CD14-positive monocyte (primary cell): ENCODE data around the gene MIPOL1. TPM values are rescaled to one million over a fixed set of nuclear protein-coding genes. Genes with fewer than 3 reads are reported as not detected.
"Not testable (repeated sequence)": the region's sequence is repeated elsewhere in the genome, so short reads cannot be mapped to it uniquely, and the experiment has no call there.

ENCODE experiments used
- DNase-seq, 3 donors: peaks; one replicate each; pipeline ENCODE4 v3.0.0-alpha.2; 2011 to 2022
- H2AFZ ChIP-seq: 2 replicates; pipeline ENCODE4 v1.6.0; 2012; ENCODE audit warnings: mild to moderate bottlenecking, low read depth, low read length, inconsistent platforms; ENCODE audit not compliant: insufficient read depth, poor library complexity, severe bottlenecking
- H3K27ac ChIP-seq, 2 donors: 1 replicate in 1 of 2; 2 replicates in 1 of 2; pipeline ENCODE4 v1.5.1; 2012 to 2013; ENCODE audit warnings: low read length in 2 of 2, control low read depth in 1 of 2, inconsistent platforms in 1 of 2, low read depth in 1 of 2, mild to moderate bottlenecking in 1 of 2
- H3K27me3 ChIP-seq, 2 donors: one replicate each; pipeline versions ENCODE4 v1.6.0 to v1.6.1; 2011 to 2013; ENCODE audit warnings: low read length in 2 of 2; ENCODE audit not compliant: control insufficient read depth in 2 of 2, insufficient read depth in 2 of 2
- H3K36me3 ChIP-seq, 2 donors: replicated peaks in 1 of 2; 1 replicate in 1 of 2; 2 replicates in 1 of 2; pipeline versions ENCODE4 v1.5.1 to v1.6.1; 2012 to 2013; ENCODE audit warnings: low read length in 2 of 2, control low read depth in 1 of 2, inconsistent platforms in 1 of 2, mild to moderate bottlenecking in 1 of 2; ENCODE audit not compliant: insufficient read depth in 2 of 2, control insufficient read depth in 1 of 2
- H3K4me1 ChIP-seq, 2 donors: 1 replicate in 1 of 2; 2 replicates in 1 of 2; pipeline versions ENCODE4 v1.5.1 to v1.6.1; 2012 to 2013; ENCODE audit warnings: low read length in 2 of 2, control low read depth in 1 of 2, inconsistent platforms in 1 of 2, mild to moderate bottlenecking in 1 of 2, moderate library complexity in 1 of 2; ENCODE audit not compliant: insufficient read depth in 2 of 2, control insufficient read depth in 1 of 2
- H3K4me2 ChIP-seq: replicated peaks from 2 replicates; pipeline ENCODE3; 2012; ENCODE audit warnings: low read length, moderate library complexity, mild to moderate bottlenecking; ENCODE audit not compliant: poor library complexity, severe bottlenecking; ENCODE audit errors: extremely low read depth
- H3K4me3 ChIP-seq, 3 experiments: fragments of 200-600 bp in 1 of 3; sonication (generic) in 1 of 3; replicated peaks in 1 of 3; 1 replicate in 2 of 3; 2 replicates in 1 of 3; pipeline ENCODE4 v1.5.1; 2011 to 2013; ENCODE audit warnings: low read length in 3 of 3, mild to moderate bottlenecking in 3 of 3, control low read depth in 2 of 3, low read depth in 2 of 3, inconsistent platforms in 1 of 3, moderate library complexity in 1 of 3
- H3K79me2 ChIP-seq: 2 replicates; pipeline ENCODE4 v1.6.0; 2012; ENCODE audit warnings: mild to moderate bottlenecking, control low read depth, inconsistent platforms, low read length, moderate library complexity; ENCODE audit not compliant: insufficient read depth
- H3K9ac ChIP-seq: 2 replicates; pipeline ENCODE4 v1.6.0; 2017; ENCODE audit warnings: low read length, mild to moderate bottlenecking; ENCODE audit not compliant: insufficient read depth, poor library complexity, severe bottlenecking
- H3K9me3 ChIP-seq, 2 donors: replicated peaks in 1 of 2; 1 replicate in 1 of 2; 2 replicates in 1 of 2; pipeline versions ENCODE4 v1.5.1 to v1.6.1; 2012 to 2013; ENCODE audit warnings: low read length in 2 of 2, control low read depth in 1 of 2; ENCODE audit not compliant: control insufficient read depth in 1 of 2, insufficient read depth in 1 of 2
- H4K20me1 ChIP-seq: 2 replicates; pipeline ENCODE4 v1.6.0; 2012; ENCODE audit warnings: mild to moderate bottlenecking, low read length, control low read depth, moderate library complexity; ENCODE audit not compliant: insufficient read depth
- H3K27ac Mint-ChIP-seq, 7 donors: one replicate each; pipeline ENCODE4 v1.8.0; 2020; ENCODE audit warnings: mild to moderate bottlenecking in 7 of 7, mixed read lengths in 7 of 7, moderate library complexity in 6 of 7, inconsistent platforms in 2 of 7
- H3K27me3 Mint-ChIP-seq, 3 donors: one replicate each; pipeline ENCODE4 v1.8.0; 2021 to 2022; ENCODE audit warnings: low read depth in 3 of 3, mild to moderate bottlenecking in 3 of 3, mixed read lengths in 3 of 3, moderate library complexity in 3 of 3, inconsistent platforms in 1 of 3
- H3K36me3 Mint-ChIP-seq, 2 donors: one replicate each; pipeline ENCODE4 v1.8.0; 2020; ENCODE audit warnings: mixed read lengths in 2 of 2, inconsistent platforms in 1 of 2, mild to moderate bottlenecking in 1 of 2
- H3K4me1 Mint-ChIP-seq: one replicate; pipeline ENCODE4 v1.8.0; 2020; ENCODE audit warnings: mild to moderate bottlenecking, mixed read lengths
- H3K4me3 Mint-ChIP-seq, 2 donors: one replicate each; pipeline ENCODE4 v1.8.0; 2020; ENCODE audit warnings: mild to moderate bottlenecking in 2 of 2, mixed read lengths in 2 of 2, moderate library complexity in 1 of 2
- H3K9me3 Mint-ChIP-seq, 7 donors: one replicate each; pipeline ENCODE4 v1.8.0; 2020 to 2022; ENCODE audit warnings: mixed read lengths in 7 of 7, mild to moderate bottlenecking in 6 of 7, moderate library complexity in 6 of 7, inconsistent platforms in 2 of 7
- WGBS: methylation state at CpG from one replicate; pipeline ENCODE4 v1.1.5; 2013; ENCODE audit warnings: missing lambda C conversion rate; ENCODE audit not compliant: insufficient coverage; 5-methylcytosine and 5-hydroxymethylcytosine counted together
- intact Hi-C, 2 donors: fragments of 100-400 bp; cut with micrococcal nuclease; formaldehyde crosslinking; loops; one replicate each; pipeline versions ENCODE4 v1.15.0 to v1.15.1; 2023
- polyA plus RNA-seq, 3 donors: library from polyadenylated mRNA; depleted of rRNA in 1 of 3; unstranded in 2 of 3; stranded (reverse) in 1 of 3; fragments of 300-500 nt in 2 of 3; fragments of >200 nt in 1 of 3; fragmentation: Illumina TruSeq in 2 of 3; gene quantifications; 1 replicate in 2 of 3; 2 replicates in 1 of 3; pipeline ENCODE4 v1.2.3, GENCODE V29; 2012 to 2021
- TF ChIP-seq, protein P1 (sequence below): fragments of 200-600 bp; IDR thresholded peaks from one replicate; pipeline ENCODE4 v1.8.0; 2022; ENCODE audit warnings: antibody characterized with exemption, mild to moderate bottlenecking

MIPOL1 gene
- polyA plus RNA-seq, 3 donors, result not detected

DNA sequence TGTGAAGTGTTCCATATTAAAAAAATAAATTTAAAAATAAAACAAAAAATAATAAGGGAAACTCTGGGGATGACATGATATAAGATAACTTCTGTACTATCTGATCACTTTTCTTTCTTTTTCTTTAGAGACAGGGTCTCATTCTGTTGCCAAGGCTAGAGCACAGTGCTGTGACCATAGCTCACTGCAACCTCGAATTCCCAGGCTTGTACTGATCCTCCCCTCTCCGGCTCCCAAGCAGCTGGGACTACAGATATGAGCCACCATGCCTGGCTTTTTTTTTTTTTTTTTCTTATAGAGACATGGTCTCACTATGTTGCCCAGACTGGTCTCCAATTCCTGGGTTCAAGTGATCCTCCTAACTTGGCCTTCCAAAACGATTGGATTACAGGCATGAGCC, 10.4 kb upstream of the MIPOL1 start:
- Histone ChIP-seq H3K9me3 (no peaks in the 10 kb centered on the region), H3K4me2 (no peak overlapping the region), H3K4me1 (no peaks in the 10 kb centered on the region), H3K9ac (no peak overlapping the region), H3K27me3 (no peaks in the 10 kb centered on the region), H3K36me3 (no peaks in the 10 kb centered on the region), H4K20me1 (no peaks in the 10 kb centered on the region), H2AFZ (no peak overlapping the region), H3K79me2 (no peaks in the 10 kb centered on the region), H3K27ac (no peak overlapping the region), H3K4me3 (no peak overlapping the region)
- TF ChIP-seq, protein P1, sequence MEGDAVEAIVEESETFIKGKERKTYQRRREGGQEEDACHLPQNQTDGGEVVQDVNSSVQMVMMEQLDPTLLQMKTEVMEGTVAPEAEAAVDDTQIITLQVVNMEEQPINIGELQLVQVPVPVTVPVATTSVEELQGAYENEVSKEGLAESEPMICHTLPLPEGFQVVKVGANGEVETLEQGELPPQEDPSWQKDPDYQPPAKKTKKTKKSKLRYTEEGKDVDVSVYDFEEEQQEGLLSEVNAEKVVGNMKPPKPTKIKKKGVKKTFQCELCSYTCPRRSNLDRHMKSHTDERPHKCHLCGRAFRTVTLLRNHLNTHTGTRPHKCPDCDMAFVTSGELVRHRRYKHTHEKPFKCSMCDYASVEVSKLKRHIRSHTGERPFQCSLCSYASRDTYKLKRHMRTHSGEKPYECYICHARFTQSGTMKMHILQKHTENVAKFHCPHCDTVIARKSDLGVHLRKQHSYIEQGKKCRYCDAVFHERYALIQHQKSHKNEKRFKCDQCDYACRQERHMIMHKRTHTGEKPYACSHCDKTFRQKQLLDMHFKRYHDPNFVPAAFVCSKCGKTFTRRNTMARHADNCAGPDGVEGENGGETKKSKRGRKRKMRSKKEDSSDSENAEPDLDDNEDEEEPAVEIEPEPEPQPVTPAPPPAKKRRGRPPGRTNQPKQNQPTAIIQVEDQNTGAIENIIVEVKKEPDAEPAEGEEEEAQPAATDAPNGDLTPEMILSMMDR, result no peak
- Mint-ChIP-seq H3K27me3 (peaks cover 0 to 1% (median 0%) of the 10 kb centered on the region in 3 donors), H3K9me3 (peaks cover 0 to 8% (median 4%) of the 10 kb centered on the region in 7 donors), H3K36me3 (no peaks in the 10 kb centered on the region), H3K4me3 (no peak overlapping the region), H3K27ac (no peak overlapping the region), H3K4me1 (no peaks in the 10 kb centered on the region)
- DNase-seq, result no peak
- intact Hi-C loops, result no loop called here
- WGBS, result 64% methylated on average over 2 of the region's 3 CpGs

DNA sequence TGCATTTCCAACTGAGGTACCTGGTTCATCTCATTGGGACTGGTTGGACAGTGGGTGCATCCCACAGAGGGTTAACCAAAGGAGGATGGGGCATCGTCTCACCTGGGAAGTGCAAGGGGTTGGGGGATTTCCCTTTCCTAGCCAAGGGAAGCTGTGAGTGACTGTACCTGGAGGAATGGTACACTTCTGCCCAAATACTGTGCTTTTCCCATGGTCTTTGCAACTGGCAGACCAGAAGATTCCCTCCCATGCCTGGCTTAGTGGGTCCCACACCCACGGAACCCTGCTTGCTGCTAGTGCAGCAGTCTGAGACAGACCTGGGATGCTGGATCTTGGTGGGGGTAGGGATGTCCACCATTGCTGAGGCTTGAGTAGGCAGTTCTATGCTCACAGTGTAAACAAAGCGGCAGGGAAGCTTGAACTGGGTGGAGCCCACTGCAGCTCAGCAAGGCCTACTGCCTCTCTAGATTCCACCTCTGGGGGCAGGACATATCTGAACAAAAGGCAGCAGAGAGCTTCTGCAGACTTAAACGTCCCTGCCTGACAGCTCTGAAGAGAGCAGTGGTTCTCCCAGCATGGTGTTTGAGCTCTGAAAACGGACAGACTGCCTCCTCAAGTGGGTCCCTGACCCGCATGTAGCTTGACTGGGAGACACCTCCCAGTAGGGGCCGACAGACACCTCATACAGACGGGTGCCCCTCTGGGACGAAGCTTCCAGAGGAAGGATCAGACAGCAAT, 9.7 kb upstream of the MIPOL1 start:
- H3K9me3 Mint-ChIP-seq, H3K27ac ChIP-seq, H3K27me3 ChIP-seq, H3K4me1 Mint-ChIP-seq, H3K9ac ChIP-seq, H3K4me3 Mint-ChIP-seq, H3K79me2 ChIP-seq, H3K27ac Mint-ChIP-seq, intact Hi-C loops, H3K4me1 ChIP-seq, H3K36me3 Mint-ChIP-seq, H3K9me3 ChIP-seq, H3K36me3 ChIP-seq, H3K4me2 ChIP-seq, H3K4me3 ChIP-seq, H4K20me1 ChIP-seq, H3K27me3 Mint-ChIP-seq, H2AFZ ChIP-seq, DNase-seq: not testable (repeated sequence)
- 79% methylated on average over 7 of the region's 9 CpGs for WGBS

DNA sequence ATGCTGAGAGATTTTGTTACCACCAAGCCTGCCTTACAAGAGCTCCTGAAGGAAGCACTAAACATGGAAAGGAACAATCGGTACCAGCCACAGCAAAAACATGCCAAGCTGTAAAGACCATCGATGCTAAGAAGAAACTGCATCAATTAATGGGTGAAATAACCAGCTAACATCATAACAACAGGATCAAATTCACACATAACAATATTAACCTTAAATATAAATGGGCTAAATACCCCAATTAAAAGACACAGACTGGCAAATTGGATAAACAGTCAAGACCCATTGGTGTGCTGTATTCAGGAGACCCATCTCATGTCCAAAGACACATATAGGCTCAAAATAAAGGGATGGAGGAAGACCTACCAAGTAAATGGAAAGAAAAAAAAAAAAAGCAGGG, 8.0 kb upstream of the MIPOL1 start:
- H3K27ac Mint-ChIP-seq, result not testable (repeated sequence)

More for the DNA sequence above, 8.0 kb upstream of the MIPOL1 start:
- H2AFZ ChIP-seq, H3K9ac ChIP-seq, H3K27me3 ChIP-seq, H3K4me1 Mint-ChIP-seq, H3K4me1 ChIP-seq, H3K36me3 ChIP-seq, H3K4me2 ChIP-seq, H3K9me3 Mint-ChIP-seq, DNase-seq, H3K36me3 Mint-ChIP-seq, H3K27me3 Mint-ChIP-seq, H3K79me2 ChIP-seq, intact Hi-C loops, H3K4me3 Mint-ChIP-seq, H3K4me3 ChIP-seq, H3K9me3 ChIP-seq, H4K20me1 ChIP-seq, H3K27ac ChIP-seq: not testable (repeated sequence)
- WGBS, result no CpG with 5 or more reads among the region's 2 CpGs
